Urothelium cell line (cell line): ENCODE measurements around the gene TPGS1.

Experiments used
- DNase-seq: peaks from one replicate; pipeline ENCODE4 v3.0.0; 2011; ENCODE audit warnings: low spot score, mixed read lengths
- FAIRE-seq: peaks from 2 replicates; lab custom pipeline; 2011; peaks lifted over from hg19 to GRCh38; lab: Jason Lieb, UNC

TPGS1 gene

GRCh38 chr19:494171-495080 is 12.9 kb upstream of the TPGS1 start:
- DNase-seq (no peak), FAIRE-seq (no peak)

GRCh38 chr19:495081-495401 is 12.3 kb upstream of the TPGS1 start:
- DNase-seq (no peak), FAIRE-seq (no peak)

- DNase-seq (peak; percentile 45), FAIRE-seq (no peak)
Measured at GRCh38 chr19:495402-496111, 11.7 kb upstream of the TPGS1 start.

GRCh38 chr19:496112-496665 is 11.1 kb upstream of the TPGS1 start, which contains the start of gene MADCAM1:
MADCAM1 (plus strand) TSS chr19:496486; CDS start chr19:496500, 14 bp downstream.
- no peak for DNase-seq
- FAIRE-seq: no peak

- FAIRE-seq (no peak), DNase-seq (no peak)
Measured at GRCh38 chr19:496986-497385, 10.3 kb upstream of the TPGS1 start.

GRCh38 chr19:497491-497868 is 9.8 kb upstream of the TPGS1 start:
- FAIRE-seq (no peak), DNase-seq (no peak)

- no peak for FAIRE-seq
- DNase-seq: no peak
Measured at GRCh38 chr19:497869-498510, 9.3 kb upstream of the TPGS1 start.

- DNase-seq: no peak
- no peak for FAIRE-seq
Measured at GRCh38 chr19:498511-498891, 8.8 kb upstream of the TPGS1 start.

GRCh38 chr19:498977-499623 is 8.2 kb upstream of the TPGS1 start:
- FAIRE-seq (no peak), DNase-seq (no peak)

- FAIRE-seq: no peak
Measured at GRCh38 chr19:501646-502045, 5.7 kb upstream of the TPGS1 start.

GRCh38 chr19:504616-505015 is 2.7 kb upstream of the TPGS1 start:
- no peak for FAIRE-seq
- no peak for DNase-seq

More at GRCh38 chr19:501646-502045, 5.7 kb upstream of the TPGS1 start:
- DNase-seq: no peak

- FAIRE-seq (no peak), DNase-seq (peak; percentile 93)
Measured at GRCh38 chr19:506404-507285, 652 bp upstream of the TPGS1 start.

- DNase-seq (no peak), FAIRE-seq (no peak)
Measured at GRCh38 chr19:508204-509150, 1.2 kb downstream of the TPGS1 start.

GRCh38 chr19:510606-511100 is 3.4 kb downstream of the TPGS1 start:
- FAIRE-seq: no peak
- peak; percentile 45 for DNase-seq

GRCh38 chr19:511101-511851 is 4.0 kb downstream of the TPGS1 start:
- DNase-seq (no peak), FAIRE-seq (no peak)

GRCh38 chr19:512547-513365 is 5.5 kb downstream of the TPGS1 start:
- DNase-seq (no peak), FAIRE-seq (no peak)
